ENCODE results near the gene AP1S3. TPM values are rescaled to one million over a fixed set of nuclear protein-coding genes. Genes with fewer than 3 reads are reported as not detected.

The AP1S3 gene
- total and polyA plus RNA-seq, 2 donors (not counting 3 experiments of a cell fraction or from before 2014, with no cell fraction given) = 0.69 to 3.8 TPM

DNA sequence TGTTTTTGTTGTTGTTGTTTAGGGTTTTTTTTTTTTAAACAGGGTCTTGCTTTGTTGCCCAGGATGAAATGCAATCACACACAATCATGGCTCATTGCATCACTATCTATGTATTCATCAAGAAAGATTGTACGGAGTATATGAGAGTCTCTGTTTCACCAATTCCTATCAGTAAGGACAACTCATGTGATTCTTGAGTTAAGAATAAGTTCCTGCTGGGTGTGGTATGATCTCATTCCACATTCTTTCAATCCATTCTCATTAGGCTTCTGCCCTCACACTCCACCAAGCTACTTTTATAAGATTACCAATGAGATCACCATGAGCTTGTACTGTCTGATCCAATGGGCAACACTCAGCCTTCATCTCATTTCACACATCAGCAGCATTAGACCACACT, 9.1 kb upstream of the AP1S3 start:
- DNase-seq (ENCODE audit: low read depth, low spot score) = no peak
- ChIA-PET CTCF (interaction anchor here (0.7 to 2.6 kb wide), 2 partner anchors 14 to 49 kb away, joined by 3 to 7 read pairs; no protein-coding TSS in a partner anchor), POLR2A (no interaction called here)
- Histone ChIP-seq H3K9me1 (replicated peaks; ENCODE audit: control insufficient read depth, extremely low read depth, insufficient read depth, low read length) (no peaks in the 10 kb centered on the region), H4K20me1 (replicated peaks; ENCODE audit: control insufficient read depth, extremely low read depth, insufficient read depth, low read length) (no peaks in the 10 kb centered on the region), H3K27me3 (ENCODE audit: control insufficient read depth in 2 of 2, insufficient read depth in 2 of 2, low read length in 2 of 2) (no peaks in the 10 kb centered on the region), H3K4me3 (replicated peaks in 1 of 3; ENCODE audit: insufficient read depth in 1 of 3, low read depth in 1 of 3, low read length in 3 of 3) (no peak overlapping the region), H3K9me3 (replicated peaks; ENCODE audit: control insufficient read depth, insufficient read depth, low read length) (no peaks in the 10 kb centered on the region), H3K4me1 (ENCODE audit: control insufficient read depth, extremely low read depth, insufficient read depth, low read length) (no peaks in the 10 kb centered on the region), H3K36me3 (ENCODE audit: control insufficient read depth in 2 of 2, extremely low read depth in 1 of 2, insufficient read depth in 2 of 2, low read length in 2 of 2) (no peaks in the 10 kb centered on the region), H3K79me2 (ENCODE audit: control insufficient read depth, insufficient read depth, low read length) (no peaks in the 10 kb centered on the region), H3K27ac (ENCODE audit: insufficient read depth, low read depth, low read length) (no peak overlapping the region), H3K4me2 (ENCODE audit: insufficient read depth, low read length) (no peak overlapping the region), H2AFZ (ENCODE audit: low read depth, low read length) (no peak overlapping the region), H3K9ac (replicated peaks; ENCODE audit: extremely low read depth, insufficient read depth, low read length) (no peak overlapping the region)
- FAIRE-seq = no peak
- intact Hi-C loops (cut with micrococcal nuclease) = no loop called here
- TF ChIP-seq, protein P1, sequence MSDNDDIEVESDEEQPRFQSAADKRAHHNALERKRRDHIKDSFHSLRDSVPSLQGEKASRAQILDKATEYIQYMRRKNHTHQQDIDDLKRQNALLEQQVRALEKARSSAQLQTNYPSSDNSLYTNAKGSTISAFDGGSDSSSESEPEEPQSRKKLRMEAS (IDR thresholded peaks at IDR 0.05; ENCODE audit: insufficient read depth, insufficient read length) = no peak
- TF ChIP-seq POLR2AphosphoS5 (IDR thresholded peaks at IDR 0.05; ENCODE audit: insufficient read depth, low read depth, low read length) (no peak), EZH2 (IDR thresholded peaks at IDR 0.05; ENCODE audit: borderline replicate concordance, low read depth, low read length, severe bottlenecking) (no peak), JUN (IDR thresholded peaks at IDR 0.05; ENCODE audit: borderline replicate concordance, insufficient read depth, insufficient read length, low read depth) (no peak), MYC (IDR thresholded peaks at IDR 0.05; ENCODE audit: low read depth, low read length) (no peak), GATA2 (IDR thresholded peaks at IDR 0.05; ENCODE audit: insufficient read depth, insufficient read length, low read depth, low read length) (no peak), POLR2A (IDR thresholded peaks at IDR 0.05; ENCODE audit: low read depth, low read length) (no peak), FOS (IDR thresholded peaks at IDR 0.05; ENCODE audit: borderline replicate concordance, insufficient read depth, low read length) (no peak)
- TF ChIP-seq, protein P2, sequence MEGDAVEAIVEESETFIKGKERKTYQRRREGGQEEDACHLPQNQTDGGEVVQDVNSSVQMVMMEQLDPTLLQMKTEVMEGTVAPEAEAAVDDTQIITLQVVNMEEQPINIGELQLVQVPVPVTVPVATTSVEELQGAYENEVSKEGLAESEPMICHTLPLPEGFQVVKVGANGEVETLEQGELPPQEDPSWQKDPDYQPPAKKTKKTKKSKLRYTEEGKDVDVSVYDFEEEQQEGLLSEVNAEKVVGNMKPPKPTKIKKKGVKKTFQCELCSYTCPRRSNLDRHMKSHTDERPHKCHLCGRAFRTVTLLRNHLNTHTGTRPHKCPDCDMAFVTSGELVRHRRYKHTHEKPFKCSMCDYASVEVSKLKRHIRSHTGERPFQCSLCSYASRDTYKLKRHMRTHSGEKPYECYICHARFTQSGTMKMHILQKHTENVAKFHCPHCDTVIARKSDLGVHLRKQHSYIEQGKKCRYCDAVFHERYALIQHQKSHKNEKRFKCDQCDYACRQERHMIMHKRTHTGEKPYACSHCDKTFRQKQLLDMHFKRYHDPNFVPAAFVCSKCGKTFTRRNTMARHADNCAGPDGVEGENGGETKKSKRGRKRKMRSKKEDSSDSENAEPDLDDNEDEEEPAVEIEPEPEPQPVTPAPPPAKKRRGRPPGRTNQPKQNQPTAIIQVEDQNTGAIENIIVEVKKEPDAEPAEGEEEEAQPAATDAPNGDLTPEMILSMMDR (IDR thresholded peaks at IDR 0.05; ENCODE audit: extremely low read depth in 1 of 2, insufficient read depth in 1 of 2, low read depth in 1 of 2, low read length in 2 of 2) = no peak
- dilution Hi-C loops (cut with MboI; ENCODE audit: extremely low pct_ligation_motif_present, low sequenced_read_pairs) = no loop called here
- no TSS peak for BruUV-seq (replicated peaks)
